Erythroblast (primary cell): ENCODE results near the gene CPLX1.

ENCODE experiments used
- GATA1 ChIP-seq: IDR thresholded peaks from 2 replicates; pipeline ENCODE4 v1.6.1; 2011; ENCODE audit warnings: low read depth, mild to moderate bottlenecking, control low read depth, low read length, moderate library complexity
- POLR2A ChIP-seq: IDR thresholded peaks from 2 replicates; pipeline ENCODE4 v1.6.1; 2011; ENCODE audit warnings: mild to moderate bottlenecking, low read length

DNA sequence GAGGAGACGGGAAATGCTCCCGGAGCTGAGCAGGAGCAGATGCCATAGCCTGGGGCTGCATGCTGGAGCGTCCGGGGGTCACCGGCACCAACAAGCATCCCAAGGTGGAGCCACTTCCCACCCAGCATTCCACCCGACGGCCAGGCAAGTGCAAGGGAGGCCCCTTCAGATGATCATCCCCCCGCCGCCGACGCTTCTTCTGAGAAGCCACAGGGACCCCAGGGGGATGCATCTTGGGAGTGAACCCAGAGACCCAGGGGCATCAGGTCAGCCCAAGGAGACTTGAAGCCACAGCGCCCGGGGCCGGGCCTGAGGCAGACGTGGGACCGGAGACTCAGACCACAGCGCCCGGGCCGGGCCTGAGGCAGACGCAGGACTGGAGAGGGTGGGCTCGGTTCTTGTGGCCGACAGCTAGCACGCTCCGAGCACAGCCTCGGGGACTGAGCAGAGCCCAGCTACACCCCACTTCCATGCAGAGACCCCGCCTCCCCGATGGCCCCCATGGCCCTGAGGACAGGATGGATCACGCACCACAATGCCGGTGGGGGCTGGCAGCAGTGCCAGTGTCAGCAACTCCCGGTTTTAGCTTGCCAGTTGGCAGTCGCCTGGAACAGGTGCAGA, 33.0 kb upstream of the CPLX1 start:
- TF ChIP-seq POLR2A = no peak
- TF ChIP-seq GATA1 = no peak
